PFSK-1 (cell line): ENCODE data around the gene EFNA5.

Experiments
- POLR2AphosphoS5 ChIP-seq: IDR thresholded peaks from 2 replicates; pipeline ENCODE4 v1.6.1; 2012; ENCODE audit warnings: low read depth, mild to moderate bottlenecking, control low read depth, low read length, moderate library complexity
- REST ChIP-seq, 2 experiments: IDR thresholded peaks; 2 replicates each; pipeline versions ENCODE4 v1.6.1 to v1.8.0; 2011 to 2012; ENCODE audit warnings: low read depth in 2 of 2, low read length in 2 of 2, control low read depth in 1 of 2, inconsistent platforms in 1 of 2, mild to moderate bottlenecking in 1 of 2, moderate library complexity in 1 of 2; ENCODE audit not compliant: insufficient read depth in 1 of 2
- TAF1 ChIP-seq: IDR thresholded peaks from 2 replicates; pipeline ENCODE4 v1.6.1; 2012; ENCODE audit warnings: low read length, control low read depth, borderline replicate concordance; ENCODE audit not compliant: insufficient read depth

- no peak for TF ChIP-seq POLR2AphosphoS5
- no peak for TF ChIP-seq TAF1
- no peak for TF ChIP-seq REST (IDR thresholded peaks at IDR 0.05; ENCODE audit: insufficient read depth in 1 of 2, low read depth in 2 of 2, low read length in 2 of 2)
Measured at GRCh38 chr5:107524111-107524510, 146.6 kb downstream of the EFNA5 start.
